Head of caudate nucleus (tissue), 42 donors: ENCODE results near the gene ST6GAL1.
"Not testable (repeated sequence)": the region's sequence is repeated elsewhere in the genome, so short reads cannot be mapped to it uniquely, and the experiment has no call there.

Source experiments
- DNase-seq, 42 donors: peaks; one replicate each; pipeline versions ENCODE4 v3.0.0 to v3.0.0-alpha.2; 2020 to 2021; ENCODE audit warnings: mixed read lengths in 7 of 42
- intact Hi-C: fragments of 100-400 bp; cut with DNase I; formaldehyde crosslinking; loops from one replicate; pipeline ENCODE4 v1.15.0; 2022

ST6GAL1 gene

GRCh38 chr3:187054433-187054832 is 124.1 kb downstream of the ST6GAL1 start:
- intact Hi-C loops, DNase-seq: not testable (repeated sequence)

DNA sequence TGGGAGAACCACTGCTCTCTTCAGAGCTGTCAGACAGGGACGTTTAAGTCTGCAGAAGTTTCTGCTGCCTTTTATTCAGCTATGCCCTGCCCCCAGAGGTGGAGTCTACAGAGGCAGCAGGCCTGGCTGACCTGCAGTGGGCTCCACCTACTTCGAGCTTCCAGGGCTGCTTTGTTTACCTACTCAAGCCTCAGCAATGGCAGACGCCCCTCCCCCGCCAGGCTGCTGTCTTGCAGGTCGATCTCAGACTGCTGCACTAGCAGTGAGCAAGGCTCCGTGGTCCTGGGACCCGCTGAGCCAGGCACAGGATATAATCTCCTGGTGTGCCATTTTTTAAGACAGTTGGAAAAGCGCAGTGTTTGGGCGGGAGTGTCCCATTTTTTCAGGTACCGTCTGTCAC is 127.5 kb downstream of the ST6GAL1 start:
- intact Hi-C loops, DNase-seq: not testable (repeated sequence)

GRCh38 chr3:187061748-187062147 is 131.4 kb downstream of the ST6GAL1 start:
- intact Hi-C loops = no loop called here
- no peak for DNase-seq

DNA sequence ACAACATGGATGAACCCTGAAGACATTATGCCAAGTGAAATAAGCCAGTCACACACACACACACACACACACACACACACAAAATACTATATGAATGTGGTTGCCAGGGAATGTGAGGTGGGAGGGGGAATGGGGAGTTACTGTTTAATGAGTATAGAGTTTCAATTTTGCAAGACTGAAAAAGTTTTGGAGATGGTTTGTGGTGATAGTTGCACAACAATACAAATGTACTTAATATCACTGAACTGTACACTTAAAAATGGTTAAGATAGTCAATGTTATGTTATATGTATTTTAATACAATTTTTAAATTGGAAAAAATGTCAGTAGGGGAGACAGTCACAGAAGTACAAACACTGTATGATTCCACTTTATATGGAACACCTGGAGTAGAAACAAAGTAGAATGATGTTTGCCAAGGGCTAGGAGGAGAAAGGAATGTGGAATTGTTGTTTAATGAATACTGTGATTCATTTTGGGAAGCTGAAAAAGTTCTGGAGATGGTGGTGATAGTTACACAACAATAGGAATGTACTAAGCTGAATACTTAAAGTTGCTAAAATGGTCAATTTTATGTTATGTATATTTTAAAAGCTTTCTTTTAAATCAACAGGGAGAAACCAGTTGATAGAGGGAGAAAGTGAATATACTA is 132.3 kb downstream of the ST6GAL1 start:
- no peak for DNase-seq
- intact Hi-C loops = no loop called here

DNA sequence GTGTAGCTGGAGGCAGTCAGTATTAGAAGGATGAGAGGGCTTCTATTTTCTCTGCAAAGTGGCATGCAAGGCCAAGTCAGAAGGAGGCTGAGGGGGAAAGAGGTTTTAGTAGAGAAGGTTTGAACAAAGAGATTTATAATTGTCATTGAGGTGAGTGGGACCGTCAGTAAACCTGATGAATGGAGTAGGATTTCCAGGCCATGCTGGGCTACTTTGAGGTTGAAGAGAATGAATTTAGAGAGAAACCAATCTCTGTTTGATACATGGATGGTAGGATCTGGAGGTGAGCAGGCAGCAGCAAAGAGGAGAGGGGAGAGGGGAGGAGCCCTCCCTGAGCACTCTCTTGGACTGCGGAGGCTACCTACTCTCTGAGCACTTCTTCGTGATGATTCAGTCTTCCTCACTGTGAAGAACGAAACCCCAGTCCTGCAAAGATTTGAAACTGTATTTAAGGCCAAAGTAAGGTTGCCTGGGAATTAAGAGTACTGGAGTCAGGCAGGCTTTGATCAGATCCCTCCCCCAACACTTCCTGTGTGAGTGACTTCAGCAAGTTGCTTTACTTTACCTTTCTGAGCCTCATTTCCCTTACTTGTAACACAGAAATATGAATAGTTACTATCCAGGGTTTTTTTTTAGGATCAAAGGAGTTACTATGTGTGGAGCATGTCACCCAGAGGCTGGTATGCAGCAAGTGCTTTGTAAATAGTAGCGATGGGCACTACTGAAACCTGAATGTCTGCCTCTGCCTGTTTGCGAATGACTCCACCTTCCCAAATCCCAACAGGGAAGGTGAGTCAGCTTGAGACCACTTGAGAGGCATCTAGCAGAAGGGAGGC is 133.2 kb downstream of the ST6GAL1 start:
- intact Hi-C loops = no loop called here

DNA sequence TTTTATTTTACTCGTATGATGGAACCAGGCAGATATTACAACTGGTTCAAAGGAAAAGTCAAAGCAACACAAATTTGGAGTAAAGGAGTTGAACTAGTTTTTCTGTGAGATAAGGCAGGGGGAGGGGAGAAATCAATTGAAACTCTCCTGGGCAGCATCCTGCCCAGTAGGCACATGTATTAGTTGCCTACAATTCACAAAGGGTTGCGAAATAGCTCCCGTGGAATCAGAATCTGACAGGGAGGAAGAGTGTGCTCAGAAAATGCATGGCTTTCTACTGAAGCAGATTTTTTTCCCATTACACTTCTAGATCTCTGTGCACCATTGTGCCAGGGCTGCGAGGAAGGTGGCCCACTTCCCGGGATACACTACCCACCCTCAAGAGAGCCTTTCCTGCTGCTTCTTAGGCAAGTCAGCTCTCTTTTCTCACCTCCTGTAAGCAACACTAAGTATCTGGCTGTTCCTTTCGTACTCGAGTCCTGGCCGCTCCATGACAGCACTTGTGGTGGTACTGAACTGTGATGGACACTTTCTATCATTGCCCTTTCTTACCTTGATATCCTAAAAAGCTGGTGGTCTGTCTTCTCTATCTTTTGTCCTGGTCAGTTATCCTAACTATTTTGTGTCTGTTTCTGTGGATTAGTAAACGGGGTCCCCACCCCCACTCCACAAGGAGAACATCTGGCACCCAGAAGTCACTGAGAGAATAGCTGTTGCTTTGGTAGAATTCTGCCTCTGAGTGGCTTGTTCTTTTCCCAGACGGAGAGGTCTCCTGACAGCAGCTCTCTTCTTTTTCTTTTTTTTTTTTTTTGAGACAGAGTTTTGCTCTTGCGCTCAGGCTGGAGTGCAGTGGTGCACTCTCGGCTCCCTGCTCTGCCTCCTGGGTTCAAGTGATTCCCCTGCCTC is 134.1 kb downstream of the ST6GAL1 start:
- intact Hi-C loops = no loop called here
- no peak for DNase-seq

More for the DNA sequence above, 133.2 kb downstream of the ST6GAL1 start:
- DNase-seq = no peak

DNA sequence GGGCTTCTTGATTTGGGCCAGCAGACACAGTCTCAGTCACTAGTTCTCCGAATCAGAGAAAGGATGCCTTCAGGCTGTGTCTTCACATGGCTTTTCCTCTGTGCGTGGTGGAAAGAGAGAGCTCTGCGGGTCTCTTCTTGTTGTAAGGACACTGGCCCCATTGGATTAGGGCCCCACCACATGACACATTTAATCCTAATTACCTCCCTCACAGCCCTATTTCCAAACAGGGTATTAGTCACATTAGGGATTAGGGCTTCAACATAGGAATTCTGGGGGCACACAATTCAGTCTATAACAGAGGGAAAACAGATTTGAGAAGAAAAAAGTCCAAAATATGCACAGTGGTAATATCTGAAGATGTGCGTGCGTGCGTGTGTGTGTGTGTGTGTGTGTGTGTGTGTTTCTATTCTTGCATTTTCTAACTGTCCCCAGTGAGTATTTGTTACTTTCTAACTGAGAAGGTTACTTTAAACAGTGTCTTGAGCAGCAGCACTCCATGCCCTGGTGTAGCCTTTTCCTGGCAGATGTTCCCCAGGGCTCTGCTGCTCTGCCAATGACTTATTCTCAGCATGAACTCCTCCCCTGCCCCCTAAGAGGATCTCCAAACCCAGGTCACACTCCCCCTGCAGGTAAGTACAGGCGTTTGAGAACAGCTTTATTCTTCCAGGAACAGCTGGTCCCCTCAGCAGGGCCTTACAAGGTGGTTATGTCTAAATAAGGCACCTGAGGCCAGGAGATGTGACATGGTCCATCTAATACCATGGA is 136.1 kb downstream of the ST6GAL1 start:
- intact Hi-C loops = no loop called here
- no peak for DNase-seq

DNA sequence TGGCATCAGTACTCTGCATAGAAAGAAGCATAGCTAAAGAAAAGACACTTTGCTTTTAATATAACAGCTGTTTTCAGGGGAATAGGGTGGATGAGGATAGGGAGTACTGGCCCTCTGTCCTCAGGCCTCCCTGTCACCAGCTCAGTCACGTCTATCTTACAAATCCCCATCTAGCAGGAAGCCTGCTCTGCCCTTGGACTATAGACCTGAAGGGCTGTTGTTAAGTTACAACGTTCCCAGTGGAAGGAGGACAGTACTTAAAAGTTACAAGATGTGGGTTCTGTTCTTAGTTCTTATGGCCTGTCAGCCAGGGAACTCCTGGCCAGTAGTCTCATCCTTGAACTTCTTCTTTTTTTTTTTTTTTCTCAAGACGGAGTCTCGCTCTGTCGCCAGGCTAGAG is 138.5 kb downstream of the ST6GAL1 start:
- DNase-seq = no peak
- intact Hi-C loops = no loop called here

DNA sequence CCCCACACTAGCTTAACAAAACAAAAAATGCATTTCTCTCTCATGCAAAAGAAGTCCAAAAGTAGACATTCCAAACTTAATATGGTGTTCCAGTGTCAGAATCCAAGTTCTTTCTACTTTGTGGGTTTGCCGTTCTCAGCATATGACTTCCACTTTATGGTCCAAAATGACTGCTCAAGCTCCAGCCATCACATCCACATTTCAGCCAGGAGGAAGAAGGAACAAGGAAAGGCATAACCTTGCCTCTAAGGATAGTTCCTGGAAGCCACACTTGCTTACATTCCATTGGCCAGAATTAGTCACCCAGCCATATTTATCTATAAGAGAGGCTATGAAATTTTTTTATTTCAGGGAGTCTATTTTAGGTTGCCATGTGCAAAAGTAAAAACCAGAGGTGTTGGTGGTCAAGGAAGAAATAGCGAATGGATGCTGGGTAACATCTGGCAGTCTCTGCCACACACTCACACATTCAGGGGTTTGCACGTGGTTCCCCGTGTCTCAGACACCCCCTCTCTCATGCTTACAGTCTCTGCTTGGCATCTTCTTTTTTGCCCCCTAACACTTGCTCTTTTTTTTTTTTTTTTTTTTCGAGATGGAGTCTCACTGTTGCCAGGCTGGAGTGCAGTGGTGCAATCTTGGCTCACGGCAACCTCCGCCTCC is 139.7 kb downstream of the ST6GAL1 start:
- no peak for DNase-seq
- intact Hi-C loops = no loop called here

- no peak for DNase-seq
- intact Hi-C loops = no loop called here
Observed at GRCh38 chr3:187072102-187072501, 141.8 kb downstream of the ST6GAL1 start.

- no peak for DNase-seq
- intact Hi-C loops = no loop called here
Observed at GRCh38 chr3:187072511-187072910, 142.2 kb downstream of the ST6GAL1 start.

DNA sequence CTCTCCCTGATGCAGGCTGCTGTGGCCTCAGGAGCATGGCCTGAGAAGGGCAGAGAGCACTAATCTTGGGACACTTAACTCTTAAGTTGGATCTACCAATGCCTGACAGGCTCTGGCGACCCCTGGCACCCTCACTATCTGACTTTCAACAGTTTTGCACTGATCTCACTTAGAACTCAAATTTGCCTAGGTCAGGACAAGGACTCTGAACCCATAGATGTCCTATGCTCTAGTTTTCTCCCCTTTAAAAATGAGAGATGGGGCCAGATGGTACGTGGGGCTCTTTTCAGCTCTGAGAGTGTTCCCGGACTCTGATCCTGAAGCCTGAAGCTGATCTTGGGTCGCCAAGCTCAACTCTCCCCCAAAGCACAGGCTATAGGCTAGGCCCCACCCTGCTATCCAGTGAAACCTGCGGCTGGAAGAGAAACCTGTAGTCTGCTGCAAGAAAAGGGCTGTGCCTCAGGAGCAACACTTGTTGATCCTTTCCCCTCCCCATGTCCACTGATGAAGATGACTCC is 143.3 kb downstream of the ST6GAL1 start:
- DNase-seq = no peak
- intact Hi-C loops = no loop called here

- intact Hi-C loops = no loop called here
Observed at GRCh38 chr3:187074846-187075245, 144.5 kb downstream of the ST6GAL1 start.

DNA sequence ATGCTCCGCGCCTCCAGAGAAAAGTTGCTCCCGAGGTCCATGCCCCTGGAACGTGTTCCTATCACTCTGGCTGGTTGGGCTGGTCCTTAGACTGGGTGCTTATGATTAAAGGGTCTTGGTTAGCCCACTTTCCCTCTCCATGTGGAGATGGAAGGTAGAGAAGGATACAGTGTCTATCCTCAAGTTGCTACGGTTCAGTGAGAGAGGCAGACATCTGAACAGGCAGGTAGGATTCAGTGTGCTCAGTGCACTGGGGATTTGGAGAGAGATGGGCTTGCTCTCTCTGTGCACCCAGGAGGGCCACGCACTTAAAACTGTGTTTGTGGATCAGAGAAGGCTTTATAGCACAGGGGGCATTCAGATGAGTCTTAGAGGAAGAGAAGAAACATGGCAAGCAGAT is 146.0 kb downstream of the ST6GAL1 start:
- no peak for DNase-seq
- intact Hi-C loops = no loop called here

More at GRCh38 chr3:187074846-187075245, 144.5 kb downstream of the ST6GAL1 start:
- DNase-seq = no peak

- intact Hi-C loops = no loop called here
Observed at GRCh38 chr3:187077085-187077484, 146.8 kb downstream of the ST6GAL1 start.

DNA sequence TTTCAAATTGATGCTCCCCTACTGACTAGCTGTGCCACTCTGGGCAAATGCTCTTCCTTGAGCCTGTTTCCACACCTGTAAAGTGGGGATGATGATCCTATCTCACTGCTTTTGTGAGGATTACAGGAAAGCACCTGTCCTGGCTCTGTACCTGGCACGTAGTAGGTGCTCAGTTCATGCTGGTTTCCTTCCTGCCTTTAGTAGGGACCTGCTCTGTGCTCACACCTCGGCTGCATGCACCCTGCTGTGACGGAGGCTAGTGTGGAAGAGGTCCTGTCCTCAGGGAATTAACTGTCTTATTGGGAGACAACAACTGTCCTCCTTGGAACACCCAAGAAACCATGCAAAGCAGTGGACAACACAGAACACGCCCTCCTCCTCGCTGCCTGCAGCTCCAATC is 147.2 kb downstream of the ST6GAL1 start:
- DNase-seq = no peak

More at GRCh38 chr3:187077085-187077484, 146.8 kb downstream of the ST6GAL1 start:
- DNase-seq = no peak

DNA sequence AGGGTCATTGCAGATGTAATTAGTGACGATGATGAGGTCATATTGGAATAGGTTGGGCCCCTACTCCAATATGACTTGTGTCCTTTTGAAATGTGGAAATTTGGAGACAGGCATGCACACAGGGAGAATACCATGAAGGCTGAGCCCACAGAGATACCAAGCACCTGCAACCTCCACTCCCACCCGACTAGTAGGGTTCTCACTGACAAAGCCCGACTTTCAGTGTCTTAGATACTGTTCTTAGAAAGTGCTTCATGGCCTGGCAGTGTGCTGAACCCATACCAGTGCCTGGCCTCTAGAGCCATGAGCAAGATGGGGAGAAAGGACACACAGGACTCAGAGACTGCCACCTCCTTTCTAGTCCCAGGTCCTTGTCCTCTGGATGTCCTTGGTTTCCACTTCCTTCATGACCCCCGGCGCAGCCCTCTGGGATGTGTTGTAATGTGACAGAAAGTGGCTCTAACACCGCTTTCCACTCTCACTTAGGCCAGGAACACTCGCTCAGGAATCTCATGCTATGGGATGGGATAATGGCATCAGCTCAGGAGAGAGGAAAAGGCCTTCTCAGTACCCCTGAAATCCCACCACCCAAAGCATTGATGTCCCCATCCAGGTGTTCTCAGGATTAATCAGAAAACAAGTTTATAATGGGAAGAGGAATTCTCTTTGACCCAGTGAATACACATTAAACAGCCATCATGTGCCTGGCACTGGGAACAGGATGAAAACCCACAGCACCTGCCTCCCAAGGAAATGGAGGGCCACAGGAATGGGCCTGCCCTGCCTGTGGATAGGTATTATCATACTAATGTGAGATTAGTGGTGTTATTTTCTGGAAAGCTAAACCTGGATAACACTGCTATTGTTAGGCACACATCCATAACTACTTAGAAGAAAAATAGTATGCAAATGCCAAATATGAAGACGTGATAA is 149.0 kb downstream of the ST6GAL1 start:
- DNase-seq = no peak
- intact Hi-C loops = no loop called here

More for the DNA sequence above, 147.2 kb downstream of the ST6GAL1 start:
- intact Hi-C loops = no loop called here
